ENCODE data around the gene GTF2IRD1.
"Not testable (repeated sequence)": the region's sequence is repeated elsewhere in the genome, so short reads cannot be mapped to it uniquely, and the experiment has no call there.

GRCh38 chr7:74440143-74440542 lies 13.6 kb upstream of the GTF2IRD1 start:
- TF ChIP-seq CTCF (conservative IDR thresholded peaks at IDR 0.05 in 1 of 2, IDR thresholded peaks at IDR 0.05 in 1 of 2; ENCODE audit: extremely low read depth in 1 of 2, insufficient read depth in 1 of 2, low read depth in 1 of 2, low read length in 2 of 2); EZH2 (IDR thresholded peaks at IDR 0.05; ENCODE audit: borderline replicate concordance, low read length): not testable (repeated sequence)

All from mammary epithelial cell (primary cell).